Neuronal stem cell (in vitro differentiated cells): ENCODE data around the gene CX3CL1.
A peak's percentile ranks its signal among the peaks of the same experiment; 100 is the strongest.

ENCODE experiments used
- DNase-seq: peaks from one replicate; pipeline ENCODE4 v3.0.0-alpha.2; 2013; ENCODE audit warnings: low spot score
- H2AFZ ChIP-seq: one replicate; pipeline ENCODE4 v1.6.1; 2013; ENCODE audit warnings: mild to moderate bottlenecking, low read length, inconsistent platforms
- H2AK5ac ChIP-seq: 2 replicates; pipeline ENCODE4 v1.6.1; 2013; ENCODE audit warnings: low read depth, mild to moderate bottlenecking, inconsistent platforms, low read length, moderate library complexity, mixed read lengths
- H2BK120ac ChIP-seq: 2 replicates; pipeline ENCODE4 v1.6.1; 2013; ENCODE audit warnings: low read depth, mild to moderate bottlenecking, inconsistent platforms, low read length, moderate library complexity, mixed read lengths
- H2BK12ac ChIP-seq: one replicate; pipeline ENCODE4 v1.6.1; 2013; ENCODE audit warnings: low read length, inconsistent platforms
- H2BK15ac ChIP-seq: 2 replicates; pipeline ENCODE4 v1.6.1; 2013; ENCODE audit warnings: mild to moderate bottlenecking, low read length, inconsistent platforms, mixed read lengths
- H2BK5ac ChIP-seq: one replicate; pipeline ENCODE4 v1.6.1; 2013; ENCODE audit warnings: inconsistent platforms, mild to moderate bottlenecking, low read length, moderate library complexity
- H3K14ac ChIP-seq: one replicate; pipeline ENCODE4 v1.6.1; 2013; ENCODE audit warnings: low read length, inconsistent platforms
- H3K18ac ChIP-seq: 2 replicates; pipeline ENCODE4 v1.6.1; 2013; ENCODE audit warnings: low read length, inconsistent platforms
- H3K23ac ChIP-seq: 2 replicates; pipeline ENCODE4 v1.6.1; 2013; ENCODE audit warnings: low read depth, mild to moderate bottlenecking, mixed read lengths, low read length, inconsistent platforms; ENCODE audit not compliant: poor library complexity
- H3K27ac ChIP-seq: replicated peaks from 3 replicates; pipeline ENCODE4 v1.5.1; 2013; ENCODE audit warnings: low read length, inconsistent platforms
- H3K27me3 ChIP-seq, 3 experiments: 2 replicates each; pipeline ENCODE4 v1.6.1; 2013; ENCODE audit warnings: low read length in 3 of 3, mild to moderate bottlenecking in 2 of 3, inconsistent platforms in 1 of 3, low read depth in 1 of 3, mixed read lengths in 1 of 3, moderate library complexity in 1 of 3; ENCODE audit not compliant: control insufficient read depth in 3 of 3, insufficient read depth in 3 of 3
- H3K36me3 ChIP-seq, 2 donors: replicated peaks in 1 of 2; 2 replicates each; pipeline ENCODE4 v1.6.1; 2013; ENCODE audit warnings: low read length in 2 of 2; ENCODE audit not compliant: control insufficient read depth in 2 of 2, insufficient read depth in 2 of 2
- H3K4ac ChIP-seq: 2 replicates; pipeline ENCODE4 v1.6.1; 2013; ENCODE audit warnings: inconsistent platforms, mild to moderate bottlenecking, low read length, moderate library complexity
- H3K4me1 ChIP-seq, 2 donors: 1 replicate in 1 of 2; 2 replicates in 1 of 2; pipeline ENCODE4 v1.6.1; 2013; ENCODE audit warnings: low read length in 2 of 2, low read depth in 1 of 2; ENCODE audit not compliant: control insufficient read depth in 2 of 2, insufficient read depth in 1 of 2
- H3K4me2 ChIP-seq: one replicate; pipeline ENCODE4 v1.6.1; 2013; ENCODE audit warnings: mild to moderate bottlenecking, low read length, inconsistent platforms; ENCODE audit not compliant: insufficient read depth, poor library complexity, severe bottlenecking
- H3K4me3 ChIP-seq, 2 donors: 2 replicates each; pipeline ENCODE4 v1.5.1; 2013; ENCODE audit warnings: low read length in 2 of 2, mild to moderate bottlenecking in 2 of 2, inconsistent platforms in 1 of 2, moderate library complexity in 1 of 2
- H3K79me1 ChIP-seq: one replicate; pipeline ENCODE4 v1.6.1; 2013; ENCODE audit warnings: low read depth, mild to moderate bottlenecking, inconsistent platforms, low read length, moderate library complexity
- H3K9ac ChIP-seq: one replicate; pipeline ENCODE4 v1.6.1; 2013; ENCODE audit warnings: mild to moderate bottlenecking, low read depth, low read length, inconsistent platforms; ENCODE audit not compliant: poor library complexity
- H3K9me3 ChIP-seq, 2 donors: replicated peaks in 1 of 2; 2 replicates each; pipeline versions ENCODE3 to v1.6.1; 2013; ENCODE audit warnings: low read length in 2 of 2, mild to moderate bottlenecking in 2 of 2, inconsistent platforms in 1 of 2, low read depth in 1 of 2, mixed read lengths in 1 of 2, moderate library complexity in 1 of 2; ENCODE audit not compliant: control insufficient read depth in 2 of 2, insufficient read depth in 1 of 2
- H4K8ac ChIP-seq: one replicate; pipeline ENCODE4 v1.6.1; 2013; ENCODE audit warnings: low read depth, mild to moderate bottlenecking, inconsistent platforms, low read length, moderate library complexity
- H4K91ac ChIP-seq: one replicate; pipeline ENCODE4 v1.6.1; 2013; ENCODE audit warnings: low read length, low read depth, mild to moderate bottlenecking, inconsistent platforms; ENCODE audit not compliant: poor library complexity
- WGBS, 2 donors: extraction: QIAGEN DNeasy Blood & Tissue Kit; methylation state at CpG; one replicate each; pipeline ENCODE4 v1.1.7; 2013; ENCODE audit warnings: missing lambda C conversion rate in 2 of 2, mixed read lengths in 1 of 2; ENCODE audit not compliant: insufficient read length in 2 of 2, insufficient replicate concordance in 1 of 2; ENCODE audit errors: extremely low coverage in 2 of 2; 5-methylcytosine and 5-hydroxymethylcytosine counted together

Gene CX3CL1

GRCh38 chr16:57406881-57407280, 34.6 kb downstream of the CX3CL1 start:
- no peaks in the 10 kb centered on the region for H3K9me3 ChIP-seq
- no peak overlapping the region for H3K4ac ChIP-seq
- H4K8ac ChIP-seq, result no peak overlapping the region
- no peaks in the 10 kb centered on the region for H3K79me1 ChIP-seq
- peaks cover 0 to 9% (median 0%) of the 10 kb centered on the region in 3 experiments for H3K27me3 ChIP-seq
- H2BK120ac ChIP-seq, result no peak overlapping the region
- no peak overlapping the region for H2BK12ac ChIP-seq
- H2AFZ ChIP-seq, result no peak overlapping the region
- H3K4me2 ChIP-seq, result no peak overlapping the region
- no CpG with 5 or more reads among the region's 2 CpGs for WGBS, 2 donors
- no peak overlapping the region for H4K91ac ChIP-seq
- H2BK15ac ChIP-seq, result no peak overlapping the region
- H3K4me1 ChIP-seq, result no peaks in the 10 kb centered on the region
- no peak overlapping the region for H3K23ac ChIP-seq
- no peaks in the 10 kb centered on the region for H3K36me3 ChIP-seq
- H3K4me3 ChIP-seq, result no peak overlapping the region
- H3K14ac ChIP-seq, result no peak overlapping the region
- no peak overlapping the region for H2AK5ac ChIP-seq
- H2BK5ac ChIP-seq, result no peak overlapping the region
- H3K18ac ChIP-seq, result no peak overlapping the region
- DNase-seq, result no peak
- no peak overlapping the region for H3K9ac ChIP-seq
- no peak overlapping the region for H3K27ac ChIP-seq

GRCh38 chr16:57407521-57408353, 35.4 kb downstream of the CX3CL1 start:
- no peak overlapping the region for H2BK120ac ChIP-seq
- WGBS, 2 donors, result 99 to 100% methylated on average over 4 of the region's 5 CpGs

GRCh38 chr16:57409065-57409464, 36.8 kb downstream of the CX3CL1 start:
- Histone ChIP-seq H3K79me1 (no peaks in the 10 kb centered on the region), H2BK5ac (no peak overlapping the region), H4K91ac (no peak overlapping the region), H3K18ac (no peak overlapping the region), H3K23ac (no peak overlapping the region), H3K4me2 (no peak overlapping the region), H3K27ac (no peak overlapping the region), H3K36me3 (no peaks in the 10 kb centered on the region), H2AFZ (no peak overlapping the region), H3K4ac (no peak overlapping the region), H2BK12ac (no peak overlapping the region), H3K27me3 (peaks cover 0 to 9% (median 0%) of the 10 kb centered on the region in 3 experiments), H3K9me3 (no peaks in the 10 kb centered on the region), H3K4me3 (no peak overlapping the region), H2BK15ac (no peak overlapping the region), H3K14ac (no peak overlapping the region), H3K9ac (no peak overlapping the region), H3K4me1 (no peaks in the 10 kb centered on the region), H2BK120ac (no peak overlapping the region), H4K8ac (no peak overlapping the region), H2AK5ac (no peak overlapping the region)
- no peak for DNase-seq
- no CpG with 5 or more reads among the region's 5 CpGs for WGBS, 2 donors

More at GRCh38 chr16:57407521-57408353, 35.4 kb downstream of the CX3CL1 start:
- H3K27ac ChIP-seq, result no peak overlapping the region
- no peak overlapping the region for H3K4me2 ChIP-seq
- no peak overlapping the region for H2BK12ac ChIP-seq
- H3K79me1 ChIP-seq, result no peaks in the 10 kb centered on the region
- H2AFZ ChIP-seq, result no peak overlapping the region
- no peak overlapping the region for H4K8ac ChIP-seq
- no peak overlapping the region for H2BK15ac ChIP-seq
- H3K4ac ChIP-seq, result no peak overlapping the region
- H4K91ac ChIP-seq, result no peak overlapping the region
- peaks cover 0 to 9% (median 0%) of the 10 kb centered on the region in 3 experiments for H3K27me3 ChIP-seq
- H3K14ac ChIP-seq, result no peak overlapping the region
- no peaks in the 10 kb centered on the region for H3K4me1 ChIP-seq
- no peak overlapping the region for H2AK5ac ChIP-seq
- DNase-seq, result no peak
- no peaks in the 10 kb centered on the region for H3K36me3 ChIP-seq
- no peaks in the 10 kb centered on the region for H3K9me3 ChIP-seq
- no peak overlapping the region for H3K23ac ChIP-seq
- H3K9ac ChIP-seq, result no peak overlapping the region
- H3K4me3 ChIP-seq, result no peak overlapping the region
- H3K18ac ChIP-seq, result no peak overlapping the region
- no peak overlapping the region for H2BK5ac ChIP-seq

- H3K18ac ChIP-seq, result peak overlapping the region; percentile 66
- H2BK120ac ChIP-seq, result no peak overlapping the region
- peak overlapping the region; percentile 38 for H3K9ac ChIP-seq
- H3K4me3 ChIP-seq, result no peak overlapping the region
- no peak overlapping the region for H2BK15ac ChIP-seq
- no peak overlapping the region for H2BK5ac ChIP-seq
- no peak overlapping the region for H3K14ac ChIP-seq
- H3K27me3 ChIP-seq, result peaks cover 0 to 9% (median 0%) of the 10 kb centered on the region in 3 experiments
- no peak overlapping the region for H4K91ac ChIP-seq
- peak overlapping the region; percentile 75 for H4K8ac ChIP-seq
- no peak overlapping the region for H3K23ac ChIP-seq
- no peaks in the 10 kb centered on the region for H3K79me1 ChIP-seq
- H3K4ac ChIP-seq, result no peak overlapping the region
- H2AFZ ChIP-seq, result no peak overlapping the region
- H3K9me3 ChIP-seq, result no peaks in the 10 kb centered on the region
- H3K4me2 ChIP-seq, result no peak overlapping the region
- no peak for DNase-seq
- H3K4me1 ChIP-seq, result no peaks in the 10 kb centered on the region
- H2AK5ac ChIP-seq, result no peak overlapping the region
- H3K36me3 ChIP-seq, result no peaks in the 10 kb centered on the region
- WGBS, 2 donors, result no CpG with 5 or more reads among the region's 14 CpGs
- no peak overlapping the region for H3K27ac ChIP-seq
- no peak overlapping the region for H2BK12ac ChIP-seq
Observed at GRCh38 chr16:57409870-57410587, 37.7 kb downstream of the CX3CL1 start.
